Endodermal cell (in vitro differentiated cells): Measurements from ENCODE around the gene ZNF593. TPM values are rescaled to one million over a fixed set of nuclear protein-coding genes. Genes with fewer than 3 reads are reported as not detected.
A peak's percentile ranks its signal among the peaks of the same experiment; 100 is the strongest.

Experiments used
- DNase-seq: peaks from one replicate; pipeline ENCODE4 v3.0.0-alpha.2; 2017
- H3K27ac ChIP-seq: 2 replicates; pipeline ENCODE4 v1.5.1; 2013; ENCODE audit warnings: mild to moderate bottlenecking, low read depth, low read length, moderate library complexity
- H3K27me3 ChIP-seq: 2 replicates; pipeline ENCODE4 v1.6.1; 2013; ENCODE audit warnings: mild to moderate bottlenecking, low read length, moderate library complexity; ENCODE audit not compliant: insufficient read depth, control insufficient read depth, poor library complexity, severe bottlenecking
- H3K36me3 ChIP-seq: 2 replicates; pipeline ENCODE4 v1.7.0; 2013; ENCODE audit warnings: mild to moderate bottlenecking, low read length, moderate library complexity; ENCODE audit not compliant: control insufficient read depth, insufficient read depth
- H3K4me1 ChIP-seq: one replicate; pipeline ENCODE4 v1.7.0; 2013; ENCODE audit warnings: low read length; ENCODE audit not compliant: control insufficient read depth, insufficient read depth
- H3K4me3 ChIP-seq: 2 replicates; pipeline ENCODE4 v1.5.1; 2013; ENCODE audit warnings: mild to moderate bottlenecking, low read length, moderate library complexity
- H3K9ac ChIP-seq: 2 replicates; pipeline ENCODE4 v1.6.1; 2013; ENCODE audit warnings: mild to moderate bottlenecking, low read length, moderate library complexity; ENCODE audit not compliant: poor library complexity, severe bottlenecking; ENCODE audit errors: extremely low read depth
- H3K9me3 ChIP-seq: 2 replicates; pipeline ENCODE4 v1.6.1; 2013; ENCODE audit warnings: mild to moderate bottlenecking, low read length, moderate library complexity; ENCODE audit not compliant: control insufficient read depth
- H3K27ac Mint-ChIP-seq: 2 replicates; pipeline ENCODE4 v1.8.0; 2020; ENCODE audit warnings: mixed read lengths
- H3K27me3 Mint-ChIP-seq: 2 replicates; pipeline ENCODE4 v1.8.0; 2021; ENCODE audit warnings: mild to moderate bottlenecking, mixed read lengths; ENCODE audit not compliant: insufficient read depth
- H3K36me3 Mint-ChIP-seq: 2 replicates; pipeline ENCODE4 v1.8.0; 2020; ENCODE audit warnings: low read depth, mixed read lengths
- H3K4me1 Mint-ChIP-seq: 2 replicates; pipeline ENCODE4 v1.8.0; 2020; ENCODE audit warnings: mixed read lengths
- H3K4me3 Mint-ChIP-seq: 2 replicates; pipeline ENCODE4 v1.8.0; 2020; ENCODE audit warnings: mild to moderate bottlenecking, moderate library complexity, mixed read lengths
- H3K9me3 Mint-ChIP-seq: 2 replicates; pipeline ENCODE4 v1.8.0; 2020; ENCODE audit warnings: mild to moderate bottlenecking, mixed read lengths
- WGBS, 2 experiments: methylation state at CpG; one replicate each; pipeline versions ENCODE4 v1.1.5 to v1.1.7; 2013; ENCODE audit warnings: missing lambda C conversion rate in 2 of 2, mixed read lengths in 1 of 2; ENCODE audit not compliant: insufficient coverage in 1 of 2, insufficient read length in 1 of 2; 5-methylcytosine and 5-hydroxymethylcytosine counted together
- total RNA-seq, 2 donors: library from RNA; stranded (reverse); fragmentation: NEBNext Ultra II Directional in 1 of 2; extraction: Animal tissue kit (Norgen Biotek cat#: 25700) in 1 of 2; gene quantifications; 2 replicates in 1 of 2; 3 replicates in 1 of 2; pipeline ENCODE4 v1.2.1, GENCODE V29; 2021
- TF ChIP-seq, protein P1 (sequence below): fragments of 200-600 bp; sonication (generic); conservative IDR thresholded peaks from 2 replicates; pipeline ENCODE4 v1.5.0; 2021; ENCODE audit warnings: antibody characterized with exemption, mild to moderate bottlenecking

The ZNF593 gene
- total RNA-seq, 2 donors from 2014 or later, result 31.4 to 33.7 TPM

GRCh38 chr1:26170472-26170821 lies 739 bp downstream of the ZNF593 start:
- no peaks in the 10 kb centered on the region for H3K36me3 ChIP-seq
- Mint-ChIP-seq H3K36me3 (peaks cover 4% of the 10 kb centered on the region), H3K27me3 (peaks cover 27% of the 10 kb centered on the region), H3K9me3 (no peaks in the 10 kb centered on the region), H3K27ac (peak overlapping the region; percentile 91), H3K4me1 (peaks cover 23% of the 10 kb centered on the region), H3K4me3 (peak overlapping the region; percentile 80)
- peak overlapping the region; percentile 79 for H3K9ac ChIP-seq
- TF ChIP-seq, protein P1, sequence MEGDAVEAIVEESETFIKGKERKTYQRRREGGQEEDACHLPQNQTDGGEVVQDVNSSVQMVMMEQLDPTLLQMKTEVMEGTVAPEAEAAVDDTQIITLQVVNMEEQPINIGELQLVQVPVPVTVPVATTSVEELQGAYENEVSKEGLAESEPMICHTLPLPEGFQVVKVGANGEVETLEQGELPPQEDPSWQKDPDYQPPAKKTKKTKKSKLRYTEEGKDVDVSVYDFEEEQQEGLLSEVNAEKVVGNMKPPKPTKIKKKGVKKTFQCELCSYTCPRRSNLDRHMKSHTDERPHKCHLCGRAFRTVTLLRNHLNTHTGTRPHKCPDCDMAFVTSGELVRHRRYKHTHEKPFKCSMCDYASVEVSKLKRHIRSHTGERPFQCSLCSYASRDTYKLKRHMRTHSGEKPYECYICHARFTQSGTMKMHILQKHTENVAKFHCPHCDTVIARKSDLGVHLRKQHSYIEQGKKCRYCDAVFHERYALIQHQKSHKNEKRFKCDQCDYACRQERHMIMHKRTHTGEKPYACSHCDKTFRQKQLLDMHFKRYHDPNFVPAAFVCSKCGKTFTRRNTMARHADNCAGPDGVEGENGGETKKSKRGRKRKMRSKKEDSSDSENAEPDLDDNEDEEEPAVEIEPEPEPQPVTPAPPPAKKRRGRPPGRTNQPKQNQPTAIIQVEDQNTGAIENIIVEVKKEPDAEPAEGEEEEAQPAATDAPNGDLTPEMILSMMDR, result no peak
- H3K27me3 ChIP-seq, result no peaks in the 10 kb centered on the region
- H3K9me3 ChIP-seq, result no peaks in the 10 kb centered on the region
- H3K4me1 ChIP-seq, result peaks cover 15% of the 10 kb centered on the region
- peak overlapping the region; percentile 91 for H3K4me3 ChIP-seq
- 86 to 92% methylated on average over 3 to 9 of the region's 9 CpGs for WGBS, 2 experiments
- DNase-seq, result no peak
- no peak overlapping the region for H3K27ac ChIP-seq

DNA sequence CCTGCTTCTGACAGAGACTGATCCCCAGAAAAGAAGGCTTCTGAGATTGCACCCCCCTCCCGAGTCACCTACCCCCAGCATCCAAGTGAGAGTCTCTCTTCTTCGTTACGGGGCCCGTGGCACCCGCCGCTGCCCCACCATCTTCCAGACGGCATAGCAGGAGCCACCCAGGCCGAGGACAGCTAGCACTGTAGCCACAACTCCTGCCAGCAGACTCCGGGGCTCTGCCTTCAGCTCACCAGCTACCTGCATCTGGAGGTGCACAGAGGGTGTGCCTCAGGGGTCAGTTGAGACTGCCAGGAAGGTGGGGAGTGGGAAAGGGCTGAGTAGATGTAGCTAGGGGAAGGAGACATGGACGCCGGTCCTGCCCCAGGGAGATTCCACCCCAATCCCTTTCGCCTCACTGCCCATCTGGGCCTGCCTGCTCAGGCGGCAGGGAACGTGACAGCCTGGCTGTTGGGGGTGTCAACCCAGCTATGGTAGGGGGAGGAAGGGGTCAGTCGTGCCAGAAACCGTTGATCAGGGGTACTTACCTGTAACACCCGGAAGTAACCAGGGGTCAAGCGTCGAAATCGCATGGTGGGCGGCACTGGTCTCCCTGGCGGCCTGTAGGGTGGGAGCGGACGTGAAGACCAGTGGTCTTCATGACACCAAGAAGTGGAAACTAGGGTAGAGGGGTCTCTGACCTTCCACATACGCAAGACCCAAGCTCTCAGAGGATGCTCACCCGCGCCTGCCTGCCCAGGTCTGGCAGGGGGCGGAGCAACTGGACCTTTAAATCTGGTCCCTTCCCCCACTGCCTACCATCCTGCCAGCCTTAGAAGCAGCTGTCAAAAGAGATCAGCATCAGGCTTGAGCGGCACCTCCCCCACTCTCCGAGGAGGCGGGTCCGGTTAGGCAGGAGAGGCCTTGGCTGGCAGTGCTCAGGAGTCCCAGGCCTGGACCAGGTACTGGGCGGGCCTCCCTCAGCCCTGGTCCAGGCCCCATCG lies 1.7 kb downstream of the ZNF593 start, which contains the start of gene ZNF593OS:
Gene ZNF593OS (minus strand): TSS at position 749 of the 989 bp plus-strand sequence. CDS start 171 bp downstream, at position 578.
- peak within 1 kb of the TSS; percentile 80 for H3K4me3 Mint-ChIP-seq
- no peak within 1 kb of the TSS for H3K27ac Mint-ChIP-seq
- H3K4me3 ChIP-seq, result peak within 1 kb of the TSS; percentile 91

GRCh38 chr1:26175346-26175745 lies 5.6 kb downstream of the ZNF593 start:
- 89 to 90% methylated on average over 3 to 8 of the region's 8 CpGs for WGBS, 2 experiments
- Histone ChIP-seq H3K27ac (no peak overlapping the region), H3K27me3 (no peaks in the 10 kb centered on the region), H3K9ac (no peak overlapping the region), H3K36me3 (no peaks in the 10 kb centered on the region), H3K4me3 (no peak overlapping the region), H3K4me1 (peaks cover 12% of the 10 kb centered on the region), H3K9me3 (no peaks in the 10 kb centered on the region)
- Mint-ChIP-seq H3K36me3 (peaks cover 10% of the 10 kb centered on the region), H3K4me1 (peaks cover 5% of the 10 kb centered on the region), H3K4me3 (no peak overlapping the region), H3K27me3 (no peaks in the 10 kb centered on the region), H3K9me3 (no peaks in the 10 kb centered on the region), H3K27ac (no peak overlapping the region)
- DNase-seq, result no peak
- TF ChIP-seq, protein P1, result no peak

More for the DNA sequence above, 1.7 kb downstream of the ZNF593 start, which contains the start of gene ZNF593OS:
- Histone ChIP-seq H3K4me1 (peaks cover 12% of the 10 kb centered on the region), H3K36me3 (no peaks in the 10 kb centered on the region), H3K27ac (no peak within 1 kb of the TSS), H3K27me3 (no peaks in the 10 kb centered on the region), H3K9me3 (no peaks in the 10 kb centered on the region), H3K9ac (peak within 1 kb of the TSS; percentile 79)
- TF ChIP-seq, protein P1, result no peak
- DNase-seq, result no peak
- H3K27me3 Mint-ChIP-seq, result peaks cover 21% of the 10 kb centered on the region
- no peaks in the 10 kb centered on the region for H3K9me3 Mint-ChIP-seq
- H3K4me1 Mint-ChIP-seq, result peaks cover 16% of the 10 kb centered on the region
- WGBS, 2 experiments, result 92 to 94% methylated on average over 9 to 34 of the region's 34 CpGs
- peaks cover 4% of the 10 kb centered on the region for H3K36me3 Mint-ChIP-seq
